ENCODE results near the gene CNOT6.
"Not testable (repeated sequence)": the region's sequence is repeated elsewhere in the genome, so short reads cannot be mapped to it uniquely, and the experiment has no call there.

The CNOT6 gene

DNA sequence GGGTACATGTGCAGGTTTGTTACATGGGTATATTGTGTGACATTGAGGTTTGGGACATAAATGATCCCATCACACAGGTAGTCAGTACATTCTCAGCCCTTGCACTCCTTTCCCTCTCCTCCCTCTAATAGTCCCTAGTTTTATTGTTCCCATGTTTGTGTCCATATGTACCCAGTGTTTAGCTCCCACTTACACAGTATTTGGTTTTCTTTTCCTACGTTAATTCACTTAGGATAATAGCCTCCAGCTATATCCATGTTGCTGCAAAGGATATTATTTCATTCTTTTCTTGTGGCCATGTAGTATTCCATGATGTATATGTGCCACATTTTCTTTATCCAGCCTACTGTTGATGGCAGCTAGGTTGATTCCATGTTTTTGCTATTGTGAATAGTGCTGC, 27.4 kb downstream of the CNOT6 start:
- DNase-seq, result no peak

DNA sequence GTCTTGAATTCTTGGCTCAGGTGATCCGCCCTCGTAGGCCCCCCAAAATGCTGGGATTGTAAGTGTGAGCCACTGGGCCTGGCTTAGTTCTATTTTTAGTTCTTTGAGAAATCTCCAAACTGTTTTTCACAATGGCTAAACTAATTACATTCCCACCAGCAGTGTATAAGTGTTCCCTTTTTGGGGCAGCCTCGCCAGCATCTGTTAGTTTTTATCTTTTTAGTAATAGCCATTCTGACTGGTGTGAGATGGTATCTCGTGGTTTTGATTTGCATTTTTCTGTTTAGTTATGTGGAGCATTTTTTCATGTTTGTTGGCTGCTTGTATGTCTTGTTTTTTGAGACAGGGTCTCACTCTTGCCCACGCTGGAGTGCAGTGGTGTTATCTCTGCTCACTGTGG, 28.2 kb downstream of the CNOT6 start:
- DNase-seq, result no peak

DNA sequence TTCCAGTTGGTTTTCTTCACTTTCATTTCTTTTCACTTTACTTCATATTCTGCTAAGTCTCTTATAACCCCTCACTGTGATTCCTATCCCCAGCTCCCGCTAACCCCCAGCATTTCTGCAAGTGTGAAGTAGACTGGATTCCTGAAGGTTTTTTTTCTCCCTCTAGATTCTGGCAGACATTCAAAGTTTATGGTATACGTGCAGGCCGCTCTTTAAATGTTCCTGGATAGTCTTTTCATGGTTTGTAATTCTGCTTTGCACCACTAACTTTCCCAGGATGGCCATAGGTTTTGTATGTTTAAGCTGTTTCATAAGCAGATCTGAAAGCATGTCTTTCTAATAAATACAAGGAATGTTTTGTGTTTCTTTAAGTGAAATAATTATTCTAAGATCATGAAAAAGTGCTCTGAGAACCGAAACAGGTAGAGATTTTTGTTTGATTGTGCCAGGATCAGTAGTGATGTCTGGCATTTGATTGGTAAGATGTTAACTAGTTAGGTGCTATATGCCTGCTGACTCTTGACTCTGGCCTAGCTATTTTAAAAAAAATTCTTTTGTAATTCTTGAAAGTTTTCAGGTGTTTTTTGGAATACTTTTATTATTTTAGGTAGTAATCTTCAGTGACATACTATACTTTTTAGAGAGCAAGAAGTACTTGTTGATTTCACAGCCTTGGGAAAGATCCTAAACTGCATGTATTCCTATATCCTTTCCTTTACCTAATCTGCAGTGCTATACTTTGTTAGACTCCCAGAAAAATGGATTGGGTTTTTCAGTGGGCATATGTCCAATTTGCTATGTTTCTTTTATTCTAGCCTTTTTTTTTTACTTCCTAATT, 29.7 kb downstream of the CNOT6 start:
- DNase-seq, result no peak

DNA sequence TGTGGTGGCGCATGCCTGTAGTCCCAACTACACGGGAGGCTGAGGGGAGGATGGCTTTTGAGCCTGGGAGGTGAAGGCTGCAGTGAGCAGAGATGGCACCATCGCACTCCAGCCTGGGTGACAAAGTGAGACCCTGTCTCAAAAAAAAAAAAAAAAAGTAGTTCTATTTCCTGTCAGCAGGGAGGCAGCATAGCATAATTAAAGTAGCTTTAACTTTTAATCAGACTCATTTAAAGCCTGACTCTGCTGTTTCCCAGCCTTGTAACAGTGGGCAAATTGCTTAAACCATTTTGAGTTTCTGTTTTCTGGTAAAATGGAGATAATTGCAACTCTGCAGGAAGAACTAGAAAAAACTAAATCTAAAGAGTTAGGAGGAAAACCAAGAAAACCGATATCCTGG, 31.2 kb downstream of the CNOT6 start:
- no peak for DNase-seq

DNA sequence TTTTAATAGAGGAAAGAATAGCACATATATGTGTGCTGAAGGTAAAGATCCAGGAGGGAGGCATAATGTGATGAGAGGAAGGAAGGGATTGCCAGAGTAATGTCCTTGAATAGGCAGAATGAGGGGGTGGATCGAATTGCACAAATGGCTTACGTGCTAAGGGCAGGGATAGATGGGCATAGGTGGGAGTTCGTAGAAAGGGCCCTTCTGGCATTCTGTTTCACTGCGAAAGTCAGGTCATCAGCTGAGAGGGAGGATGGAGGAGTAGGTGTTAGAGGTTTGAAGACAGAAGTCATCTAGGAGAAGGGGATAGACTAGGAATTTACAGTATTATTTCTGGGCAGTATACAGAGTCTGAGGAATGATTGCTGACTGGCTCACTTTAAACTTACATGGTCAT, 32.1 kb downstream of the CNOT6 start:
- no peak for DNase-seq

DNA sequence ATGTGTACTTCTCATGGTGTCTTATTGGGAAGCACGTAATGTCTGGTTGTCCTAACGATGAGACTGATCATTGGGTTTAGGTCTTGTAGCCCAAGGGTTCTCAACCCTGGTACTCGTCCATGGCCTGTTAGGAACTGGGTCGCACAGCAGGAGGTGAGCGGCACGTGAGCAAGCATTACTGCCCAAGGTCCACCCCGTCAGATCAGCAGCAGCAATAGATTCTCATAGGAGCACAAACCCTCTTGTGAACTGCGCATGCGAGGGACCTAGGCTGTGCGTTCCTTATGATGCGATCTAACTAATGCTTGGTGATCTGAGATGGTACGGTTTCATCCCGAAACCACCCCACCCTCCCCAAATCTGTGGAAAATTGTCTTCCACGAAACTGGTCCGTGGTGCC, 33.5 kb downstream of the CNOT6 start:
- no peak for DNase-seq

DNA sequence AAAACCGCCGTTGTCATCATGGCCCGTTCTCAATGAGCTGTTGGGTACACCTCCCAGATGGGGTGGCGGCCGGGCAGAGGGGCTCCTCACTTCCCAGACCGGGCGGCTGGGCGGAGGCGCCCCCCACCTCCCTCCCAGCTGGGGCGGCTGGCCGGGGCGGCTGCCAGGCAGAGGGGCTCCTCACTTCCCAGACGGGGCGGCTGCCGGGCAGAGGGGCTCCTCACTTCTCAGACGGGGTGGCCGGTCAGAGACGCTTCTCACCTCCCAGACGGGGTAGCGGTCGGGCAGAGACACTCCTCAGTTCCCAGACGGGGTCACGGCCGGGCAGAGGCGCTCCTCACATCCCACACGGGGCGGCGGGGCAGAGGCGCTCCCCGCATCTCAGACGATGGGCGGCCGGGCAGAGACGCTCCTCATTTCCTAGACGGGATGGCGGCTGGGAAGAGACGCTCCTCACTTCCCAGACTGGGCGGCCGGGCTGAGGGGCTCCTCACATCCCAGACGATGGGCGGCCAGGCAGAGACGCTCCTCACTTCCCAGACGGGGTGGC, 36.9 kb downstream of the CNOT6 start:
- not testable (repeated sequence) for DNase-seq

DNA sequence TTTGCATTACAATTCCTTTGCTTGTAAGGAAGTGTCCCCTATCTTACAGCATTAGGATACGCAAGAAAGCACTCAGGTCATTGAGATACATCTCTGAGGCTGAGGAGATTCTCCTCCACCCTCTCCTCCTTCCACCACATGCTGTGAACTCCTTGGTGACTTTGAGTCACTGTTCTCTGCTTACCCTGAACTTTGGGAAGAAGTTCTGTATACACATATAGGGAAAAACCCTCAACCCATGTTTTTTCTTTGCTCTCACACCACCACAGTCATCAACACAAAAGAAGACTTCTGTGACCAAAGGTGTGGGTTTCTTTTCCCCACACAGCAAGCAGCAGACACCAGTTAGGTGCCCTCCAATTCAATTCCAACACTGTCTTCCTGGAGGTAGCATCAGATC, 38.1 kb downstream of the CNOT6 start:
- no peak for DNase-seq

DNA sequence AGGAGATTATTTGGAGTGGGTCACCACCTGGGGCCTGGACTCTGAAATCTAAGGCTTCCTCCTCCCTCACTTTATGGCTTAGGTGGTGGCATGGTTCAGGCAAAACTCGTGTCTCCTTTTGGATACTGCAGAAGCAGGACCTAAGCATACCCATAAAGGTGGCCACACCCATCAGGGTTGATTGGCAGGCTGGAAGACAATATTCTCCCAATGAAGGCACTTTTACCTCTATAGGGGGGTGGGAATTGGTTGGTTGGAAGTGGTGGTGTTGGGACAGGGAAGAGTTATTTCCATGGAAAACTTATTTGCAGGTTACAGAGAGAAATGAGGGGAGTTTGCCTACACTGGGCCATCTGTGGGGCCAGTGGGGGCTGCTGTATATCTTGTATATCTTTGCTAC, 39.7 kb downstream of the CNOT6 start:
- DNase-seq, result no peak

DNA sequence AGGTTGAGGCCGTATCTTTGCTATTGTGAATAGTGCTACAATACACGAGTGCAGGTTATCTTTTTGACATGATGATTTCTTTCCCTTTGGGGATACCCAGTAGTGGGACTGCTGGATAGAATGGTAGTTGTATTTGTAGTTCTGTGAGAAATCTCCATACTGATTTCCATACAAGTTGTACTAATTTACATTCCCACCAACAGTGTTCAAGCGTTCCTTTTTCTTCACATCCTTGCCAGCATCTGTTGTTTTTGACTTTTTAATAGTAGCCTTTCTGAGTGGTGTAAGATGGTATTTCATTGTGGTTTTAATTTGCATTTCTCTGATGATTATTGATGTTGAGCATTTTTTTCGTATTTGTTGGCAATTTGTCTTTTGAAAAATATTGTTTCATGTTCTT, 41.4 kb downstream of the CNOT6 start:
- DNase-seq, result no peak

DNA sequence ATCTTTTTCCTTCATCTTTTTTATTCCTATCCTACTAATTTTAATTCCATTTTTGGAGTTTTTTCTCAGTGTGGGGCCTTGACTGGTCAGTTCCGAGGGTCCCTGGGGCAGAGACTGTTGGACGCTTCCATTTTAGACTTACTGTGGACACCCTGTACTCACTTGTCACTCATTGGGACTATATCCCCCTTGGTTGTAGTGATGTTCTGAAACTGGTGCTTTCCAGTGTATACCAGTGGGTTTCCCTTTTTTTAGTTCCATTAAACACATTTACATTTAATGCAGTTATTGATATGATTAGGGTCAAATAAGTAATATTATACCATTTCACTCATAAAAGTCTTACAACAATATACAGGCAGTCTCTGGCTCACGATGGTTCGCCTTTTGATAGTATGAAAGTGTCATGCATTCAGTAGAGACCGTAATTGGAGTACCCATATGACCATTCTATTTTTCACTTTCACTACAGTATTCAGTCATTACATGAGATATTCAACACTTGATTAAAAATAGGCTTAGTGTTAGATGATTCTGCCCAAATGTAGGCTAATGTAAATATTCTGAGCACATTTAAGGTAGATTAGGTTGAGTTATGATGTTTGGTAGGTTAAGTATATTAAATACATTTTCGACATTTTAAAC, 46.0 kb downstream of the CNOT6 start:
- DNase-seq, result no peak

DNA sequence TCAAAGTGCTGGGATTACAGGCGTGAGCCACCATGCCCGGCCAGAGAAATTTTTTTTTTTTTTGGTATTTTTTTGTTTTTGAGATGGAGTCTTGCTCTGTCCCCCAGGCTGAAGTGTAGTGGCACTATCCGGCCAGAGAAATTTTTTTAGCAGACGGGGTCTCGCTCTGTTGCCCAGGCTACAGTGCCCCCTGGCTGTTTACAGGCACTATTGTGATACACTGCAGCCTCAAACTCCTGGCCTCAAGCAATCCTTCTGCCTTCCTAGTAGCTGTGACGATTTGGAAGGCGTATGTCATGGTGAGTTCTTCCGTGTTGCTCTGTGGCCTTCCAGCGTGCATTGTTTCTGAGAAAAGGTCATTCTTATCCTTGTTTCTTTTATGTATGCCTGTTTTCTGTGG, 47.5 kb downstream of the CNOT6 start:
- no peak for DNase-seq

DNA sequence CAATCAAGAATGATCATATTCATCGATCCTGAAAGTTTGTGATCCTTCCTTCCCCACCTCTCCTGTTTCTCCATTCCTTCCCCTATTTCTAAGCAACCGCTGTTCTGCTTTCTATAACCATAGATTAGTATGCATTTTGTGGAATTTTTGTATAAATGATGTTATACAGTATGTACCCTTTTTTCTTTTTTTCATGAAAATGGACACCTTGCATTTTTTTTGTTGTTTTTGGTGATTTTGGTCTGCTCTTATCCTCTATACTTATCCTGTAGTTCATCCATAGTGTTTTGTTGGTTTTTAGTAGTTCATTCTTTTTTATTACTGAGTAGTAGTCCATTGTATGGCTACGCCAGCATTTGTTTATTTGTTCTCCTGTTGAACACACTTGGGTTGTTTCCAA, 51.1 kb downstream of the CNOT6 start:
- no peak for DNase-seq

DNA sequence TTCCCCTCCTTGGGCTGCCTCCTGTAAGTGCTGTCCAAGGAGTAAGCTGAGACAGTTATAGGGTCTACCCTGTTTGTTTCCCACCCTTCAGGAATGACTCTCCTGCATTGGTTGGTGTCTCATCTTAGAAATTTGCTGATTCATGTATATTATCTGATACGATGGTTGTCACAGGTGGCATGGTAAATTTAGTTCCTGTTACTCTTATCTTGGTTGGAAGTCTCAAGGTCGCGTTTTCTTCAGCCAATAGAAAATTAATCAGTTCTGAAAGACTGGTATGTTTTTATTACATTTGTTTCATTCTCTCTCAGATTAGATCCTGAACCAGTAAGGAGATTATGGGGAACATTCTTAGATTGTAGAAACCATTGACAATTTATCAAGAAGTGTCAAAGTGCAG, 54.4 kb downstream of the CNOT6 start:
- DNase-seq, result no peak

DNA sequence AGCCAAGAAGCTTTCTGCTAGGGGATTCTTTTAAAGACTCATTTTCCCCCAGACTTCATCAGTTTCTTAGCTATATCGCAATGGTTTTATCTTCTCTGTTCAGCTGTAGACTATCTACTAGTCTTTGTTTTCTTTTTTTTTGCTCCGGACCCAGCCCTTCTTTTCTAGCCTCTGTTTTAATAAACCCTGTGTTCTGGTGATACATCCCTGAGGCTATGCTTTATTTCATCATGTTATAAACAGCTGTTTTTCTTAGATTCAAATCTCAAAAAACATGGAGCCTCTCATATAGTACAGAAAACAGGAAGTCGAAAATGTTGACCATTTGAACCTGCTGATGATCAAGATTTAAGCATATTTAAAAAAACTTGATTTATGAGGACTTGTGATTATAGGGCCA, 59.4 kb downstream of the CNOT6 start:
- no peak for DNase-seq

DNA sequence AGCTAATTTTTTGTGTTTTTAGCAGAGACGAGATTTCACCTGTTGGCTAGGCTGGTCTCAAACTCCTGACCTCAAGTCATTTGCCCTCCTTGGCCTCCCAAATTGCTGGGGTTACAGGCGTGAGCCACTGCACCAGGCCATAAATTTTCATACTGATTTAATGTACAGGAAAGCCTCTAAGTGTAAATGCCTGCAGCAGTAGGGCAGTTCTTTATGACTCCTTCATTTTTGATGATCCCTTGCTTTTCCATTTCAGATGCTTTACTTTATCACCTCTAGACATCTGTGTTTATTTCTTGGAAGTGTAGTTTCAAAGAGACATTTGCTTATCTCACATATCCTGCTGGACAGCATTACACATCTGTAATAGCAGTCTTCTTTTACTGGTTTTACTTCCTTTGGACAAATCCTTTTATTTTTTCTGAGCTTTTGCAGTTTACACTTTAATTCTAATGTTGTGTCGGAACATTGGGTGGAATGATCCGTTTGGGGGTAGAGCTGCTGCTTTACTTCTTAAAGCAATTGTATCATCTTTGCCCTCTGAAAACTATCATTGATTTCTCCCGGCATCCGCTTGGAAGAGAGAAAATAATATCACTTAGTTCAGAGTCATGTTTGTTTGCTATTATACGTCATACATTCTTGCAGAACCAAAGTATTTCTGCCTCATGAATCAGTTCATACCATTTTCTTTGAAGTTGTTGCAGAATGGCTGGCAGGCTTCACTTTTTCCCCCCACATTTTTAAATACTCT, 61.2 kb downstream of the CNOT6 start:
- no peak for DNase-seq

DNA sequence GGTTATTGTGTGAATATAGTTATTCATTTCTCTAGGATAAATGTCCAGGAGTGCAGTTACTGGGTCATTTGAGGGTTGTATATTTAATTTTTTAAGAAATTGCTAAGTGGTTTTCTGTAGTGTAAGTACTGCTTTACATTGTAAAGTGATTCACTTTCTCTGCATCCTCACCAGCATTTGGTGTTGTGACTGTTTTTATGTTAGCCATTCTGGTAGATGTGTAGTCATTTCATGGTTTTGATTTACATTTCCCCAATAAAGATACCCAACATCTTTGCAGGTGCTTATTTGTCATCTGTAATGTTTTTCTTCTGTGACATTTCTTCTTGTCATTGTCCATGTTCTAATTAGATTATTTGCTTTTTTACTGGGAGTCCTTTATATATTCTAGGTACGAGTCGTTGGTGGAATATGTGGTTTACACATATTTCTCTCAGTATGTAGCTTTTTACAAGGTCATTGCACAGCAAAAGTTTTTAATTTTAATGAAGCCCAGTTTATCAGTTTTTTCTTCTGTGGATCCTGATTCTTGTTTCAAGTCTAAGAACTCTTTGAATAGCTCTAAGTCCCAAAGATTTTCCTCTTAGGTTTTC, 63.1 kb downstream of the CNOT6 start:
- no peak for DNase-seq

DNA sequence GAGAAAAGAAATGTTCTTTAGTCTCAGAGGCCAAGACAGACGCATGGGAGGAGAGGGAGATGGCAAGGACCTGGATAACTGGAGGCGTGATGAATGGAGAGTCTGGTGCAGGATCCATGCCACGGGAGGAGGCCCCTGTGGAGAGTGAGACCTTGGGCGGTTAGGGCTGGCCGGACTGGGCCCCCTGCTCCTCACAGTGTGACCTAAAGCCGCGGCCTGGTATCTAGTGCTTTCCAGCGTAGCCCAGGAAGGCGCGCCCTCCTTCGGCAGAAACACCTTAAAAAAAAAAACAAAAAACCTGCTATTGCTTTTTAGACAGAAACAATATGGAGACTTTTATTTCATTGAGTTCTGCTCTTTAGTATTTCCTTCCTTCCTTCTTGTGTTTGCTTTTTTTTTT, 64.1 kb downstream of the CNOT6 start:
- no peak for DNase-seq

DNA sequence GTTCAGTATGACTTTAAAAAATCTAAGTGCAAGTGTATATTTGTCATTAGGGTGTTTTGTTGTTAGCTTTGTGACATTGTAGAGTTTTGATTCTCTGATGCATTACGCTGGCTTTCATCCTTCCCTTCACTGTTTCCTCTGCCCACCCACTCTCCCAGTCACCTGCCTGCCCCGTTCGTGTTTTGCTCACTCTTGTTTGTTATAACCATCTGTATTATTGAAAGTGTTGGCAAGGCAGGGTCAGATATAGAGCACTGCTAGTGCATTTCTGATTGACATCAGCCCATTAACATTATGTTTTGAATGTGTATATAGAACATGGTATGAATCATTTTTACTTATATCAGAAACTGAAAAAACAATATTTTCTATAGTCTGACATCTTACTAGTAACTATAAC, 69.8 kb downstream of the CNOT6 start:
- no peak for DNase-seq

DNA sequence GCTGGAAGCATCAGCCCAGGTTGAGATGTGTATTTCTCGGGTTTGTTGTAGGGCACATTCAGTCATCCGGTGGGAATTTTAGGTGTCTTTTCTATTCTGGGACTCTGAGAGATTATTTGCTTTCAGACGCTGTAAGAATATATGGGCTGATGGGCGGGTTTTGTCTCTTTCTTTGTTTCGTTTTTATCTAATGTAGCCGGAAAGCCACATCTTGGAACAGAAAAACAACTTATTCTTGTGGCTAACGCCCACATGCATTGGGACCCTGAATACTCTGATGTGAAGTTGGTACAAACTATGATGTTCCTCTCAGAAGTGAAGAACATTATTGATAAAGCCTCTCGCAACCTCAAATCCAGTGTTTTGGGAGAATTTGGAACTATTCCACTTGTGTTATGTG, 74.7 kb downstream of the CNOT6 start:
- DNase-seq, result no peak

DNA sequence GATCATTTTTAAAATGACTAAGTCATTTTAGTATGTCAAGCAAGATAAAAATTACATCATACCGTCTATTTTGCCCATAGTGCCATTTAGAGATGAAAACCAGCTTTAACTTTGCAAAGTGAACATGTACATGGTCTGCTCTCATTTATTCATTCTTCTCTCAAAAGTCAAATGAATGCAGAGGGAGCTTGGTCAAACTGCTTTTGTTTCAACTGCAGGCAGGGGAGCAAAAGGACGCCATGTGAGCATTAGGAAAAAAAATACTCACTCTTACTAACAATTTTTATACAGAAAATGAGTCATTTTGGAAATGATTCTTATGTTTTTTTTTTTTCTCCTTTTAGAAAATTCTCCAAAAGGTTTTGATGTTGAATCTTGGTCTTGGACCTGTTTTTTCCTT, 81.4 kb downstream of the CNOT6 start:
- DNase-seq, result no peak

DNA sequence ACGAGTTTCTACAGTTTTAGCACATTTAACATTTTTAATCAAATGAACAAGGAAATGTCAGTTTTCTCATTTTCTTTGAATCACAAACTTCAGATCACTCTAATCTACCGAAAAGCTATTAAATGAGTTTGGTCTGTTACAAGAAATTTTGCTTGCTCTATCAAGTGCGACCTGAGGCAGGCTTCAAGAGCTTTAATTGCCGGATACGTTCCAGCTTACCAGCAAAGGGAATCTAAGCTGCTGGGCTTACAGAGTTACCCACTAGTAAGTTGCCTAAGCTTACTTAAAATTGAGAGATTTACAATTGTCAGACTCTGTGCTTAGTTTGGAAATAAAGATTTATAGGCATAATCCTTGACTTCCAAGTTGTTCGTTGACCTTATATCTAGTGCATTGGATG, 86.5 kb downstream of the CNOT6 start:
- no peak for DNase-seq

DNA sequence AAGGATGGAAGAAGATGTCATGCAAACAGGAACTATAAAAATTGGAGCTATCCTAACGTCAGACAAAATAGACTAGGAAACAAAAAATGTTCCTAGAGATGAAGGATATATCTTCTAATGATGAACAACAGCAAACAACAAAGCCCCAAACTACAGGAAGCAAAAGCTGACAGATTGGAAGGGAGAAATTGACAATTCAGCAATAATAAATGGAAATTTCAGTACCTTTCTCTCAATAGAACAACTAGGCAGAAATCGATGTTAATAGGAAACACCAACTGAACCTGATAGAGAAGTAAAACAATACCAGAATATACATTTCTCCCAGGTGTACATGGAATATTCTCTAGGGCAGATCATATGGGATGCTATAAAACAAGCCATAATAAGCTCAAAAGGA, 89.6 kb downstream of the CNOT6 start:
- DNase-seq, result no peak
